Midbrain (tissue), 1 donor: ENCODE results near the gene ALOXE3.
"Not testable (repeated sequence)": the region's sequence is repeated elsewhere in the genome, so short reads cannot be mapped to it uniquely, and the experiment has no call there.

ENCODE experiments used
- DNase-seq: peaks from one replicate; lab custom pipeline; 2025; lab: John Stamatoyannopoulos, UW

ALOXE3 gene

GRCh38 chr17:8096541-8096940 lies 21.8 kb downstream of the ALOXE3 start:
- DNase-seq, result no peak

DNA sequence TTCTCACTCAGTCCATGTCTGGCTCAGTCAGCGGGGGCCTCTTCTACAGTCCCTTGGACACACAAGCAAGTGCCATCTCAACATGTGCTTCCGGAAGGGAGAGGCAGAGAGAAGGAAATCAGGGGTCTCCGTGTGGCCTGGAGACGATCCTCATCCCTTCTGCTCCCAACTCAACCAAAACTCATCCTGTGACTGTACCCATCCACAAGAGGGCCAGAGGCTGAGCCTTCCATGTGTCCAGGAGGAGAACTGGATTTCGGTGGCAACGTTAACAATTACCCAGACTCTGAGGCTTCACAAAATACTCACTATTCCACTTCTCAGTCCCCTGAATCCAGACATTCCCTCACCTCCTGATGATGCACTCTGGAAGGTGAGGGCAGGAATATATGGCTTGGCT lies 23.0 kb downstream of the ALOXE3 start:
- no peak for DNase-seq

DNA sequence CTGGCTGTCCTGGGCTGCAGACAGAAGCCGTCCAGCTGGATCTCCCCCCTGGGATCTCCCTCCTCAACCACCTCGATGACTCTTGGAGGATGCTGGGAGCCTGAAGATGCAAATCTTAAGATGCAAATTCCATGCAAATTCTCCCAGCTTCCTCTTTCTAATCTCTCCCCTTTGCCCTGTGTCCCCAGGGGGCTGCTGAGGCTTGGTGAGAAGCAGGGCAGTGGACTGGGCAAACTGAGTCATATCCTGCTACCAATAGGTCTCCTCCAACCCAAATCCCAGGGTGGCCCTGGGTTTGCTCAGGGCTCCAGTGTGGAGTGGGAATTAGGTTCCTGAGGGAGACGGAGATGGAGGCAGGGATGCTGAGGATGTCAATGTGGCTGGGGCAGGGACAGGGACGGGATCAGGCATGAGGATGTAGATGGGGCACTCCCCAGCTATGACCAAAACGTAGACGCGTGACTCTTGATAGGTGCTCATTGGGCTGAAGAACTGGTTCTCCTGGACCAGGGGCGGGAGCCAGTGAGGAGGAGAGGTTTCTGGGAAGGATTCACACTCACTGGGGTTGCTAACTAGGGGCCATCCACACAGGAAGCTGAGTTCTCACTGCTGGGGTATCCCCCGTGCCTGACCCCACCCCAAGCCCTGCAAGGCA lies 27.2 kb downstream of the ALOXE3 start:
- no peak for DNase-seq

- no peak for DNase-seq
Observed at GRCh38 chr17:8089728-8090127, 28.6 kb downstream of the ALOXE3 start.

- no peak for DNase-seq
Observed at GRCh38 chr17:8087952-8088230, 30.4 kb downstream of the ALOXE3 start.

- no peak for DNase-seq
Observed at GRCh38 chr17:8087075-8087951, 31.0 kb downstream of the ALOXE3 start, which contains the start of gene ALOX12B. Gene ALOX12B, minus strand, starts transcription at chr17:8087716. Its CDS starts 274 bp downstream, at chr17:8087442.

DNA sequence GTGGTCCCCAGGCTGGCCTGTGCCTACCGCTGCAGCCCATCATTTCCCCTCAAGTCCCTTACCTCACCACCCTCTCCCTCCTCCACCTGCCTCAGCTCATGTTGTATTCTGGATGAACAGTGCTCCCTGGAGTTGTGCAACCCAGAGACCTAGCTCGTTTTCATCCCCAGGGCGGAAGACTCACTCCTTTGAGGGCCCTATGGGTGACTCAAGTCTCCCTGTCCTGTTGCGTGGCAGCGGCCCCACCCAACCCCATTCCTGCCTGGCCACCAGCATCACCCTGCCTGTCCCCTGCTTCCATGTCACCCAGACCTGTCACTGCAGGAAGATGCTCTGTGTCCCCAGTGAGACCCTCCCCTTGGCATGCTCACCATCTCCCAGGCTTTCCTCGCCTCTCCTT lies 34.1 kb downstream of the ALOXE3 start:
- no peak for DNase-seq

GRCh38 chr17:8082292-8082691 lies 36.0 kb downstream of the ALOXE3 start:
- DNase-seq, result no peak

- no peak for DNase-seq
Observed at GRCh38 chr17:8081876-8082275, 36.4 kb downstream of the ALOXE3 start.

- no peak for DNase-seq
Observed at GRCh38 chr17:8080799-8081219, 37.5 kb downstream of the ALOXE3 start.

DNA sequence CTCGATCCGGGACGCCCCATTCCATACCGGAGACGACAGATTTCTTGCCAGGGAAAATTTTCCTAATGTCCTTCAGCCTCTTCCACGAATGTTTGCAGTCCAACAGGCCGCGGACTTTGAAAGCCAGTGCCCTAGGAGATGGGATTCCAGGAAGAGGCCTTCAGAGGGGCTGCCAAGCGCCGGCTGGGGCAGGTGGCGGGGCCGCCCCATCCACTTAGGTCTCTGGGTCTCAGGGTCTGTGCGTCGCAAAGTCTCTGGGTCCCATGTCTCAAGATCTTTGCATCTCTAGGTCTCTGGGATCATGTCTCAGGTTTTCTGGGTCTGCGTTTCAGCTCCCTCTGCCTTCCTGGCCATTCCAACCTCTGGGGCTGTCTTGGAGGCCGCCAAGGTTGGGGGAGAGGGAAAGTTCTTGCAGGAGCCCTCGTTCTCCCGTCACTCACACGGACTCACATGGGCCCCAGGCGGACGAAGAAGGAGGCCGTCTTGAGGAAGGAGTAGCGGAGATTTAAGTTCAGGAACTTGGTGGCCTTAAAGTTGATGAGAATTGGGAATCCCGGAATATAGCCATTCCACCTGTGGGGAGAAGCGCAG lies 38.0 kb downstream of the ALOXE3 start:
- DNase-seq, result no peak

GRCh38 chr17:8079291-8080207 lies 38.8 kb downstream of the ALOXE3 start:
- DNase-seq, result peak; percentile 68

DNA sequence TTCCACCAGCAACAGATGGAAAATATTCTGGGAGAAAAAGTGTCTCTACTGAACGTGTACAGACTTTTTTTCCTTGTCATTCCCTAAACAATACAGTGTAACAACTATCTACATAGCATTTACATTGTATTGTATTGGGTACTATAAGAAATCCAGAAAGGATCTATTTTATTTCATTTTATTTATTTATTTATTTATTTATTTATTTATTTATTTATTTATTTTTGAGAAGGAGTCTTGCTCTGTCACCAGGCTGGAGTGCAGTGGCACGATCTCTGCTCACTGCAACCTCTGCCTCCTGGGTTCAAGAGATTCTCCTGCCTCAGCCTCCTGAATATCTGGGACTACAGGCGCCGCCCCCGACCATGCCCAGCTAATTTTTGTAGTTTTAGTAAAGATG lies 40.4 kb downstream of the ALOXE3 start:
- DNase-seq, result not testable (repeated sequence)

DNA sequence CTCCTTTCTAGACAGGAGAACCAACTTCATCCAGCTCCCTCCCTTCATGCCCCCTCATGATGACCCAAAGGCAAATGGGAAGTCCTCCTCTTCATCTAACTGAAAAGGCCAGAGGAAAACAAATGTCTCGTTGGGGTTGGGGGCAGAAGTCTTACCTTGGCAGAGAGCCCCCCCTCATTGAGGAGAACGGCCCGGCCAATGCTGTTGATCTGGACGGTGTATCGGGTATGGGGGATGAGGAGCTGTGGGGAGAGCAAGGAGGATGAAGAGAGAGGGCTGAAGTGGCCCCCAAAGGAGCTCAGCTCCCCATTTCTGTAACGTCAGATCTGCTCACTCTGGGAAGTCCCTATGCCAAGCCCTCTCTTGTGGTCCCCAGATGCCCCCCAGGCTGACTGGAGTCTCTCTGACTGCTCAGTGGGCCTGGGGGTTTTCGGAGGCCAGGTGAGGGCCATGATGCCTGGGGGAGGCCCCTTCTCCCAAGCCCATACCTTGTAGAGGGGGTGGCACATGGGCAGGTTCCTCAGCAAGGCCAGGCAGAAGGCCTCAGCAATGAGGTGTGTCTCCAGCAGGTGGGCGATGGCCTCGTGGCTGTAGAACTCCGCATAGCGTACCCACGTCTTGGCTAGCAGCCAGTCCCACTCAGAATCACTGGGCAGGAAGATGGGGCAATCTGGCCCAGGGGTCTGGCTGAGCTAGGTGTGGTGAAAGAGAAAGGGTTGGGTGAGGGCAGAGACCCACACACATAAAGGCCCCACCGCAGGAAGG lies 41.6 kb downstream of the ALOXE3 start:
- no peak for DNase-seq

- no peak for DNase-seq
Observed at GRCh38 chr17:8075574-8076342, 42.6 kb downstream of the ALOXE3 start.

DNA sequence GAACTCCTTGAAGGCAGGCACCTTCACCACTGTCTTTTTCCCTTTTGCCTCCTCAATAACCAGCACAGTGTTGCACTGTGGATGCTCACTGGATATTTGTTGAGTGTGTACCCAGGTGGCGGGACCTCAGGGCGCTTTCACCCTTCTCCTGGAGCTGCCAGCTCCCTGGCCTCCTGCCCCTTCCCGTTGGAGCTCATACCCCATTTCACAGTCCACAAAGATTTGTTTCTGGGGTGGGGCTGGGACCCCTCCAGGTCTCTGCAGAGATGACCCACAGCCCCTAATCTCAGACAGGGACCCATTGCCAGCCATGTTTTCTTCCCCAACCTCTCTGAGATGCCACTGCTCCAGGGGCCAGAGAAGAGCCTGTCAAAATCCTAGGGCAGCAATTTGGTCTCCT lies 43.2 kb downstream of the ALOXE3 start:
- no peak for DNase-seq

DNA sequence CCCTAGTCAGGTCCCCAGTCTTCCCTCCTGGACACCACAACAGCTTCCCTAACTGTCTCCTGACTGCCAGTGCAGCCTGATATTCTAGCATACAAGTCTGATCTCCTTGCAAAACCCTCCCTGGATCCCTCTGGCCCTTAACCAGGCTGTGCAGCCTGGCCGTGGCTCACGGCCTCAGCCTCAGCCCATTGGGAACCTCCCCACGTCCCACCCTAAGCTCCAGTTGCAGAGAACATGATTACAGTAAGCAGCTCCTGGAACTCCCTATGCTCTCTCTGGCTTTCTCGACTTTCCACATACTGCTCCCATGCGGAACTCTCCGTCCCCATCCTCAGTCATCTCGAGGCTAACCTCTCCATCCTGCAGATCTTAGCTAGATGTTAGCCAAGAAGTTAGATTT lies 43.8 kb downstream of the ALOXE3 start:
- no peak for DNase-seq

DNA sequence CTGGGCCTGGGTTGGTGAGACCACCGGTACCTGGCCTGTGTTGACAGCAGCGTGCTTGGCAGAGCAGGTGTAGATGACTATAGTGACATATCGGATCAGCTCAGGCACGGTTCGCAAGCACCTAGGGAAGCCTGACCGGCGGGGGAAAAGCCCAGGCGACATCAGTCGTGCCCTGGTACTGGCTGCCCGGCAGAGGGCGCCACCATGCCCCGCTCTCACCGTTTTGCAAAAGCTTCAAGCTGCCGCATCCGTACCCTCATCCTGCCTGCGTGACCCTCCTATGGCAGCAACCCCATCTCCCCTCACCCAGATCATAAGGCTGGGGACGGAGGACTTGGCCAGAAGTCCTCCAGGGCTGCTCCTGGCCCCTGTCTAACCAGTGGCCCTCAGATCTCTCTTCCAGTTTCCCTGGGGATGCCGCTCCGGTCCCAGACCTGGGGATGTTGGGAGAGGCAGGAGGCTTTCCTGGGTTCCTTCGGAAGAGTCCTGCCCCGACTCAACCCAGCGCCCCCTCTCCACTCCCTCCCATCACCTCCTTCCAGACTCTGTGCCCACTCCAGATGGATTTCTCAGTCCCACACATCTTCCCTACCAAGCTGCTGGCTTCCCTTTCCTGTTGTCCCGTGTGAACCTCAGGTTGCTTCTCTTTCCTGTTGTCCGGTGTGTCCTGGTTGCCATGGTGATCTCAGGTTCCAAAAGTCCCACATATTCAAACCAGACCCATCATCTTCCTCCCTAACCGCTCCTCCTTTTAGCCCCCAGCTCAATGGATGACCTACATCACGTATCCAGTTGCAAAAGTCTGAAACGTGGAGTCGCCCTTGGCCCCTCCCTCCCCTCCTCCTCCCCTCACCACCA lies 44.5 kb downstream of the ALOXE3 start:
- peak; percentile 35 for DNase-seq

DNA sequence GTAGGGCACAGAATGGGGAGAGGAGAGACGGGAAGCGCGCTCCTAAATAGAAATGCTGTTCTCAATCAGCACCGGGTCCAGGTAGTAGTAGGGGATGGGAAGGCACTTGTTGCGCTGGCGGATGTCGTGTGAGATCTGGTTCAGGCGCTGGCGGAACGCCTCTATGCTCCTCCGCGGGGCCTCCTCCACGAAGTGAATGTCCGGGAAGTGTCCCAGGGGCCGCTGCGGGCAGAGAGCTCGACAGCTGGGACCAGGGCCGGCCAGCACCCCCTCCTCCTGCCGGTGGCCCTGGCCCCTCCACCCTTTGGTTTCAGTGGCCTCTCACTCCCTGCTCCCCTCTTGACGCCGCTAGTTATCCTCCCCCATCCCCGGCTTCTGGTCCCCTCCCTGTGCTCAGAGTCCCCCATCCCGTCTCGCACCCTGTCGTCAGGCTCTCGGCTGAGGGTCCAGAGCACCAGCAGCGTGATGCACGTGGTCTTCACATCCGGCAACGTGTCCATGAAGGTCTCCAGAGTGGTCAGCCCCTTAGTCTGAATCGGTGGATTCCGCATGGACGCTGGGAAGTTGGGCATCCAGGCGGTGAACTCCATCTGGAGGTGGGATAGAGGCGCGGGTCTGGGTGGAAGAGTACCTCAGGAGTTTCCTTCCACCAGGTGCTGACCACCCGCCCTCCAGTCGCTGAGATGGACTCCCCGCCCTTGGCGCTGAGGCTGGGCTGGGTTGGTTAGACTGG lies 45.4 kb downstream of the ALOXE3 start:
- DNase-seq, result no peak
